HPDE6-E6E7 (cell line): Measurements from ENCODE around the gene DNAH5.

Experiments
- DNase-seq: peaks from one replicate; pipeline ENCODE4 v3.0.0; 2011; ENCODE audit warnings: missing footprints; ENCODE audit errors: extremely low spot score

Gene DNAH5

DNA sequence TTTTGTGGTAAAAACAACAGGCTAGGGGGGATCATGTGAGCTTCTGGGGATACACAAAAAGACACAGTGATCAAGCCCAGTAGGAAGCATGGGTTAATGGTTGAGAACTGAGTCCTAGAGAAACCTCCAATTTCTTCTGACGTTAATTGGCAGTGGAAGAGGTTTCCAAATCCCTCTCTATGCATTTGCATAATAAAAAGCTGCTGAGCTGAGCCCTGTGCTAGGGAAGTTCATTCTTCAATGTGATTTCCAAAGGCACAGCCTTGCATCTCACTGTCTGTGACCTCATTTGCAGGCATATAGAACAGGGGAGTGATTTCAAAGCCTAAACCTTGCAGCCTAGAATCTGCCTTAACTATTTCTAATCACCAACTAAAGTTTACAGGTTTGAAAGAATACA is 812 bp downstream of the DNAH5 start:
- DNase-seq, result no peak

DNA sequence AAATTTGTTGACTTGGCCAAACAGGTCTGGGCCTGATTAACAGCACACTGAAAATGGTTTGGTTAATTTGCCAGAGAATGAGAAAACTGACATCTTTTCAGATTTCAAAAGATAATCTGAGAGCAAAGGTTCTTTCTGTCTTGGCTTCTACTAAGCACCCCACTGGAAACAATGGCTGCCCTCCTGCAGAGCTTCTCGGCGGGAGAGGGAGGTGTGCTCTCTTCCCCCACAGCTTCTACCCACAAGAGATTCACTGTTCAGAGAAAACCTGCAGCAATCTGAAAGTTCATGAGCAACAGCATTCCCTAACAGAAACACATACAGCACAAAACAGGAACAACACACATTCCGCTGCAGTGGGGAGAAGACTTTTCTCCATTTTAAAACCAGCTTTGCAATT is 3.0 kb downstream of the DNAH5 start:
- DNase-seq, result no peak

DNA sequence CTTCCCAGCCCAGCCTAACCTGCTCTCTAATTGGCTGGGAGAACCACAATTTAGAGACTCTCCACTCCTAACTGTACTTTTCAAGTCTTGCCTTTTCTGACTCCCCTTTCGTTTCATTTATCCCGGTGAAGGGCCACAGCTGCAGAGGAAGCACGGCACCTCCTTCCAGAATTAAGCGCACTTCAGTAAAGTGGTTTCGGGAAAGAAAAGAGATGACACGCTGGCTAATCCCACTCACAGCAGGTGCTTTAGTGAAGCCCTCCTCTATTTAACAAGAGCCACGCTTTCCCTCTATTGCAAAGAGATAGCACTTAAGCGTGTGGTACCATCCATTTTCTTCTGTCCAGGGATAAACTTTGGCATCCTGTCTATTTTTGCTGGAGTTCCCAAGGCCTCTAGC is 4.8 kb downstream of the DNAH5 start:
- no peak for DNase-seq

DNA sequence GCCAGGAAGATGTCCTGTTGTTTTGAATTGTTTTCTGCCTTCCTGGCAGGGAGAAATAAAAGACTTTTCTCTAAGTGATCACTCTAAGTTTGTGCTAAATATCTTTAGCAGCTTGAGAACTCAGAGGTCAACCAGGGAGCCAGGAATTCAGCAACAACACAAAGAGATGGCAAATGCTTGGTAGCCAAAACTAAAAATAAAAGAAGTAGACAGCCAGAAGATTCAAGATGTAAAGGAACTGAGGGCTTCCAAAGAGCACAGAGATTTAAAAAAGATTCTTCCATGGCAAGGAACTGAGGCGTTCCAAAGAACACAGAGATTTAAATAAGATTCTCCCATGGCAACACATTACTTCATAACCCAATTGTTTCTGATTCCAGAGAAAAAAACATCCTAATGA is 9.6 kb downstream of the DNAH5 start:
- DNase-seq, result no peak

DNA sequence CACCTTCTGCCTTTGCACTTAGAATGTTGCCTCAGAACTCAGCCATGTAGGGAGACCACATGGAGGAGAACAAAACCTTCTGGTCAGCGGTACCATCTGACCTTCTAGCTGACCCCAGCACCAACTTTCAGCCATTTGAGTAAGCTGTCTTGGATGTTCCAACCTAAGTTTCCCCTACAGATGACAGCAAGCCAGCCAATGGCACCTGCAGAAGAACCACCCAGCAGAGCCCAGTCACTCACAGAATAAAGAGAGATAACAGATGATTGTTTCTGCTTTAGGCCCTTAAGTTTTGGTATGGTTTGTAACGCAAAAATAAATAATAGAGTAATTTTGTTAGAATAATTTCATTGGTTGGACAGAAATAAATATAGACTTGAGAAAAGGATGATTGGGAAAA is 10.4 kb downstream of the DNAH5 start:
- DNase-seq, result no peak

DNA sequence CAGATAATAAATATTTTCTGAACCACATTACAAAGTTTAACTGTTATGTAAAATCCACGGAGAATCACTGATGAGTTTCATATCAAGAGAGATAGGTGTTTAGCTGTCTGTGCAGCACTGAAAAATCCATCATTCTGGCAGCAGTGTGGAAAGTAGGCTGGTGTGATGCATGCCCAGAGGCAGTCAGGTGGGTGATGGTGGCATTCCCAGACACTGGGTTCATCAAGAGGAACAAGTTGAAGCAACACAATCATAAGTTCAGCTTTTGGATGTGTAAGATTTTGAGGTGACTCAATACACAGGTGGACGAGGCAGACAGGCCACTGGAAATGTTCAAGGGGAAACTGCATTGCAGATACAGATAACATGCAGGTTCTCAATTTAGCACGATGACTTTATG is 11.9 kb downstream of the DNAH5 start:
- peak; percentile 54 for DNase-seq

DNA sequence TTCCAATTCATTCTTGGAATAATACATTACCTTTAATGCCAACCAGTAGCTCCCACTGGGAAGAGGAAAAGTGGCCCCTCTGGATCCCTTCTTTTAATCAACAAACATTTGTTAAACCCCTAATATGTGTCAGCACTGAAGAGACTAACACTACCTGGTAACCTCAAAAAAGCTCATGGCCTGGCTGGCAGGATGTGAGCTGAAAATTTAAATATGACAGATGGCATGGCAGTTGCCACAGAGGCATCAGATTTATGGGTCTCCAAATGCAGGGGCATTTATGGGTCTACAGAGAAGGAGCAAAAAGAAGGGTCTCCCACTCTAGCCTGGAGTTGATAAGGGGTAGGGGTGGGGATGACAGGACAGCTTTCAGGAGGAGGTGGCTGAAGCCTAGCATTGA is 12.5 kb downstream of the DNAH5 start:
- no peak for DNase-seq

DNA sequence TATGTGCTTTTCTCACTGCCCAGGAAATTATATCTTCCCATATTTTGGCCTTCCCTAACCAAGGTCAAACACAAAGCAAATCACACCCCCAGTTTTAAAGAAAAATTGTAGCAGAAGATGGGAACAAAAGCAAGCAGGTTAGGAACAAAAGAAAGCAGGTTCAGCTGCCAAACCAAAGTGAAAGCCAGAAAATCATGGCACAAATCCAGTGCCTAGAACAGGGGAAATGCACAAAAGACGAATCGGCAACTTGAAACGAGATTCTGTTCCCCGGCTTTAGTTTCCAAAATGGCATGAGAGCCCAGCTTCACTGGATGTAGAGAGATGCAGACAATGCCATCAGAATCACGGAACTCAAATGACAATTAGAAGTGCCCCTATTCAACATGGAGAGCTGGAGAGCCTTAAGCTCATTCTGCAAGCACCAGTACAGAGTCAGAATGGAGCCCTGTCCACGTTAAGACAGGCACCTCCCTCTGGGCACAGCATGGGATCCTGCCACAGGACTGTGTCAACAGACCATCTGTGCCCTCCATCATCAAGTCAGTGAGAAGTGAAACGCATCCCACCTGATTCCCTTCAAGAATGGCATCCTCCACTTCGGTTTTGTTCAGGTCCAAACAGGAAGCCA is 13.8 kb downstream of the DNAH5 start:
- no peak for DNase-seq

DNA sequence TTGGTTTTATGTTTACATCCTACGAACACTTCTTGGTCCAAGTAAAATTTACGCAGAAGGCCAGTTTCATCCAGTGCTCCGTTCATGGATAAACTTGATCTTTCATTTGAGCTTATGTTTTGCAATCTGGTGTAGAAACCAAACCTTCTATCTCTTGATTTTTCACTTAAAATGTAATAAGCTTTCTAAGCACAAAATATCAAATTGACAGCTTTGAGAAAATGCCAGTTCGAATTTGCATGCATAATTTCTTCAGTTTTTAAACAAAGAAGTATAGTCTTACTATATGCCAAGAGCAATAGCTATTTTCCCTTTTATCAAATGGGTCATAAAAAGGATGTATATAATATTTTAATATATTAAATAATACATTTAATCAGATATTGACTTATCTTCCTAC is 17.8 kb downstream of the DNAH5 start:
- DNase-seq, result no peak

DNA sequence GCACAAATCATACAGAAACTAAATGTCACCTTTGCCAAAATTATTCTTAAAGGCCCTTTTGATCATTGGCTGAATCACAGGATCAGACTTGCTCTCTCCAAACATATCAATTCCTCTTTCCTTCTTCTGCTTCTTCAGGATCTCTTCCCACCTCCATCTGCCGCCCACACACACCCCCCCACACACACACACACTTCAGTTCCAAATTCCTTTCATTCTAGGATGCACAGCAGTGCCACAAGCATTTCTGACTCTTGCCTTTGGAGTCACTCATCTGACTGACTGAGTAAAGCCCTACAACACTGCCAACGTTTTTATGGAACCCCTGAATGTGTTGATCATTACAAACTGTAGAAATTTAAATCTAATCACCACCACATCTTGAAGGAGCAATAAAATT is 22.9 kb downstream of the DNAH5 start:
- no peak for DNase-seq

DNA sequence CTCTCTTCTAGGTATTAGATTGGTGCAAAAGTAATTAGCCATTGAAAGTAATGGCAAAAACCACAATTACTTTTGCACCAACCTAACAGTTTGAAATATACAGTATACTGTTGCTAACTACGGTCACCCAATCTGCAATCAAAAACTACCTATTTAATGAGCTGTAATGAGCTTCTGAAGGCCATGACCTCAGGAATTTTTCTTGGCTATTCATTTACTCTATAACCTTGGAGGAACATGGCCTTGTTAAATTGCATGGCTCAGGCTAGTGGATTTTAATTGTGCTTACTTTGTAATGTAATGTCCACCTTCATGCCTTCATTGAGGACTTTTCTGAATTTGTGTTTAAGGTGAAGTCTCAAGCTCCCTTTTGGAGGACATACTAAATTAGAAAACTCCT is 24.7 kb downstream of the DNAH5 start:
- no peak for DNase-seq

DNA sequence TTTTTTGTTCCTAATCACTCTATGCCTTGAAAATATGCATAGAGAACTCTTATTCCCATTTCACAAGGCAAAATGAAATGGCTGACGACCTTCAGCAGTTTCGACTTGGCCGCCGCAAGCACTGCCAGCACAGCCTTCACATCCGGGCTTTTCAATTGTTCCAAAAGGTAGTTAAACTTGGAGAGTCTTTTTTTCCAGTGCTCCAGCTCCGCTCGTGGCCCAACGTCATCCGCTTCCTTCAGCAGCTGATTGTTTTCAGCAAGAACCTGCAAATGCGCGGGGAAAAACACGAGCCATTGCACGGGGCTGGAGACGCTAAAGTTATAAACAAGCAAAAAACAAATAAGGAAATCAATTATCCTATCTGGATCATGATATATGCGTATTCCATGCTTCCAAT is 25.4 kb downstream of the DNAH5 start:
- no peak for DNase-seq

DNA sequence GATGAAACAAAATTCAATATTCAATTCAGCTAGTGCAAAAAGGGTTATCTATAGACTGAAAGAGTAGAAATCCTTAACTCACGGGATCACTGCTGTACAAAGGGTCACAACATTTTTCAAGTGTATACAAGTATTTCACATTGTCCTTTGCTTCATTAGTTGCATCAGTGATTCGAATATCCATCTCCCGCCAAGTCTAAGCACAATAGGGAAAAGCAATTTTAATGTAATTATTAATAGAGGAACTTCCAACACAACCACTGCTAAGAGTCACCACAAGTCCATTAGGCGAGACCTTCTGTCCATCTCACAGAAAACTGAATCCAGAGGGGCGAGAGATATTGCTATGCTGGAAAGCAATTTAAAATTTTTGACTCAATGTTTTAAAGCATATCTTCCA is 27.4 kb downstream of the DNAH5 start:
- DNase-seq, result no peak

DNA sequence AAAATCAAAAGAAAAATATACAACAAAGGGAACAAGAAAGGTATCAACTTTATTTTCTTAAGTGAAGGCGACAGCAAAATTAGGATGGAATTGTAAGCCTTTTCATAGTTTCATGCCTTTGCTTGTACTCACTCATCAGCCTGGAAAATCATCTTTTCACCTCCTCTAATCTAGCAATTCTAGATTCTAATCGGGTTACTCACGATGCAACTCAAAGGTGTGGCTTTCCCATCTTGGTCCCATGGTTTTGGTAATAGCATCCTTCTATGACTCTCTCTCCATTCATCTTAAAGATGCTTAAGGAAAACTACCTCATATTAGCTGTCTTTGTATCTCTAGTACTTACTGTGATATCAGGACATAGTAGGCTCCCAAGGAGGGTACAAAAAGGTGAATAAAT is 30.5 kb downstream of the DNAH5 start:
- DNase-seq, result no peak

DNA sequence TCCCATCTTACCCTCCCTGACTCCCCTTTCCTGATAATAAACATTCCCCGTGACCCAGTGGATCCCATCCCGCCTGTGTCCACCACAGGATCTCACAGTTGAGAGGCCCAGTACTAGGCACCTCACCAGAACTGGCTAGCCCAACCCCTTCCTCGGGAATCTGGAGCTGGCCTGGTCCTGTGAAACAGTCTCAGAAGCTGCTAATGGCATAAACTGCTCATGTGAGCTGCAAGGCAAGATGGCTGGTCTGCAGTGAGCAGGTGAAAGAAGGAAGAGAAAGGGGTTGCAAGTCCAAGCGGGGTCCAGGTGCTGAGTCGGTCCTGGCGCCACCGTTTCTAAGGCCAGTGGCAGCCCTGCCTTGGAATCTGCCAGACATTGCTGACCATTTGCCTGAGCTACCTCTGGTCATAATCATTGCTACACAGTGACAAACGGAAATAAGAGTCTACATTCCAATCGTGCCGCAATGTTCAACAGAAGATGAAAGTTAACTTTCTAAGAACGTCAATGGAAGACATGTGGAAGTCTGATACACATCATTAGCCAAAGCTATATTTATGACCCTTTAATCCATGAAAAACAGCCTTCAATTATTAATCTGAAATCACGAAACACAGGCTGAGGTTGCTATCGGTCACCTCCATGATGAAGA is 33.7 kb downstream of the DNAH5 start:
- no peak for DNase-seq

DNA sequence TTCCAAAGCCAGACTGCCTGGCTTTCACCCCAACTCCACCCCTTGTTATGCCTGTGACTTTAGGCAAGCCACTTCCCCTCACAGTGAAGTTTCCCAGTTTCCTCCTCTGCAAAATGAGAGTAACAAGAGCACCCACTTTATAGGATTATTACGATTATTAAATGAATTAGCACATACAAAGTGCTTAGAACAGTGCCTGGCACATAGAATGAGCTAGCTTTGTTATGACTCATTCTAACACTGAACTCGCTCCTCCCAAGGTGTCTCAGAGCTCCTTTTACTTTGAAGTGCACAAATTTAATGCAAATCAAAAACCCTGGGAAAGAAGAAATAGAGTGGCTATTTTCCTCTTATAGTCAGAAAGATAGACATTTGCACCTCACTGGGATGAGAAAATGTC is 34.3 kb downstream of the DNAH5 start:
- DNase-seq, result no peak

DNA sequence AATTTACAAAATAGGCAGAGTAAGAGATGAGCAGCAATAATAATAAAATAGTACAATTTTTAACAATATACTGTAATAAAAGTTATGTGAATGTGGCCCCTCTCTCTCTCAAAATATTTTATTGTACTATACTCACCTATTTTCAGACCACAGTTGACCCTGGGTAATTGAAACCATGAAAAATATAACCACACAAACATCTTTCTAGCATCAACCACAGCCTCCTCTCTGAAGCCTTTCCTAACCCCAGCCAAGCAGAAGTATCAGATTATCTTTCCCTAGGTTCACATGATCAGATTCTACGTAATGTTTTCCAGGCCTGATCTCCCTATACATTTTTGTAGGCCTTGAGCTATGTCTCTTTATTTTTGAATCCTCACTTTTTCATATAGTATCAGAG is 35.2 kb downstream of the DNAH5 start:
- DNase-seq, result no peak

DNA sequence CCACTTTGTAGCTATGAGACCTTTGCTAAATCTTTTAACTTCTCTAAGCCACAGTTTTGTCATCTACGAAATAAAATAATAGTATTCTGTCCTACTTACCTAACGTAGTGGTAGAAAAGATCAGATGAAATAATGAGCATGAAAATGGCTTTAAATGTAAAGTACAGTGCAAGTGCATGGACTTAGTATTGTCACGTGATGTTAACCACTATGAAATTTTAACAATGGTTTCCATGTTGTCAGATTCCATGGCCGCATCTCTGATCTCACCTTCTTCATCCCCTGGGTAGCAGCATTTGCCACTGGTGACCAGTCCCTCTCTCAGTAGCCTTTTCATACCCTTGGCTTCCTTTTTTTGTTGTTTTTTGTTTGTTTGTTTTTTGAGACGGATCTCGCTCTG is 45.9 kb downstream of the DNAH5 start:
- no peak for DNase-seq

DNA sequence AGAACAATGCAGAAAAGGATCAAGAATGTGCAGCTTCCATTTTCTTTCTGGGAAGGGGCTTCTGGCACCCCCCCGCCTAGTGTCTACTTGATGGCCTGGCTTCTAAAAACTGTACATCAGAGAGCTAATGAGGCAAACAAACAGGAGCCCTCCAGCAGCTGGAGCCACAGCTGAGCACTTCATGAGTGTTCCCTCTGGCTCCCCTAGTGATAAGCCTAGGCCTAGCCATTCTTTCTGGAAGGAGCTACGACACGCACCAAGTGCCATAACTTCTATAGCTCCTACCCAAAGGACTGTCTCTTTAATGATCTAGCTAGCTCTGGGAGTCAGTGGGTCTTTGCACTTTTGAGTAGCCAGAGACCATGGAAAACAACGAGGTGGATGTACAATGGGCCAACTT is 66.1 kb downstream of the DNAH5 start:
- DNase-seq, result no peak

DNA sequence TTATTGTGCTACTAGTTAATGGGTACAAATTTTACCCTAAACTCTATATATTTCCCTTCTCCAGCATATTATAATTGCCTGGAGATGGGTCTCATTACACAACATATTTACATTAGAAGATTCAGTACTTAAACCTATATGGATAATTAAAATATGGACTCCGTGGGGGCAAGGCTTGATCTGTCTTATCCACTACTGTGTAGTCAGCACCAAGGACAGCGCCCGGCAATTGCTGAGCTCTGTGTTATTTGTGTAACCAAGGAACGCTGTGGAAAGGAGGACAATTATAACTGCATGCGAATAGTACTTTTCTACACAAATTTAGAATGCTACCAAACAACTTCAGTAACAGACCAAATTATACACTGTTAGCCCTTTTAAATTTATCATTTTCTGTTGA is 77.7 kb downstream of the DNAH5 start:
- peak; percentile 22 for DNase-seq

DNA sequence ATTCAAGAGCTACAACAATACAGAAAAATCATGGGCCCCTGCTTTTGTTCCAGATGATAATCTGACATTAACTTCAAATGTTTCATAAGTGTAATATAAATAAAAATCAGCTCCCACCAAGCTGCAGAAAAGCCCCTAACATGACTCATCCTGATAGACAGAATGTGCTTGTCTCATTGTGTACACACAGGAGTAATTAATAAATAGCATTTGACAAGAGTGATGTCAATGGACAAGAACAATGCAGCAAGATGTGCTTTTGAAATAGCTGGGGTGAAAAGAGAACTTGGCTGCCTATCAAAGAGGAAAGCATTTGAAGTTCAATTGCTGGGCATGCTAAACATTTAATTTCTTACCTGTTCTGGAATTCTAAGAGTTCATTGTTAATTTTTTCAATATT is 79.2 kb downstream of the DNAH5 start:
- no peak for DNase-seq

DNA sequence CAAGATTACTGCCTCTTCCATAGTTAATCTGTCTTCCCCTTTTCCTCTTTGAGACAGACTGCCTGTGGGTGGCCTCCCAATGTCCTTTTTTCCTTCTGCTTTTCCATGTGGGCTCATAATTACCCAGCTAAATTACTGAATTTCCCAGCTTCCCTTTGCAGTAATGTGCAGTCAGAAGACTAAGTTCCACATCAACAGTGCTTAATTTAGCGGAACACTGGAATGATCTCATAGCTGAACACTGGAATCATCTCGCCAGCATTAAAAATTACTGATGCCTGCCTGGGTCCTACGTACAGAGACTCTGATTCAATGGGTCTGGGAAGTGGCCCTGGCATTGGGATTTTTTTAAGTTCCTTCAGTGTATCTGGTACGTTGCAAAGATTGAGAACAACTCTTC is 84.3 kb downstream of the DNAH5 start:
- DNase-seq, result no peak

DNA sequence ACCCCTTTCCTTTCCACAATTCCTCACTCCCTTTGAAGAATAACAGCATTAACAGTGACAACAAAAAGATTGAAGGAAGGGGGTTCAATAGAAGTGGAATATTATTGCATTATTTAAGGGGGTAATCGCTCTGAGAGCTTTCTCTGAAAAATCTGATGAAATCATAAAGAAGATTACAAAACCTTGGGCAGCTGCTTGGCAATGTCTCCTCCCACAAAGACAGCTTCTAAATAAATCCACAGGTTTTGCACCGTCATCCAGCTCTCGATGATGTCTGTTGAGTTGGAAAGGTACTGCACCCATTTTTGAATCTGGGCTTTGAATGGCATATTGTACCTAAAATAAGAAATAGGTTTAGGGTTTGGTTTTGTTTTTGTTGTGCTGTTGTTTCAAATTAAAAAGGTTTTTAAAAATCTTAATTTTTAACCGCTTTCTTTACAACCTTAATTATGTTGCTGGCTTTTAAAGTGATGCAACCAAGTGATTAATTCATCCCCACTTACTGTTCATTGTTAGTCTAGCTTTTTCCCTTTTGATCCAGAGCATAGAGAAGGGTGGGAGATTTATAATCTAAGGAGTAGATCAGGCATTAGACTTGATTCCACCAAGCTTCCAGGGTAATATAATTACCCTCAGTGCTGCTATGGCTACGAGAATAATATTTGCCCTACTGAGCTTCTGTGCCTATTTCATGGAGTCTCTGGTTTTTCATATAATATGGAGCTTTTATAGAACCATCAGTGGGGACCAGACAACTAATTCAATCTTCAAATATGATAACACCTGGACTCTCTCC is 85.0 kb downstream of the DNAH5 start:
- no peak for DNase-seq
